Progenitor cell of endocrine pancreas (in vitro differentiated cells): ENCODE results near the gene RBP3. TPM values are rescaled to one million over a fixed set of nuclear protein-coding genes. Genes with fewer than 3 reads are reported as not detected.

Experiments used
- DNase-seq: peaks from one replicate; pipeline ENCODE4 v3.0.0; 2021; ENCODE audit warnings: low spot score; ENCODE audit not compliant: unreplicated experiment
- H3K27ac Mint-ChIP-seq: 2 replicates; pipeline ENCODE4 v1.8.0; 2021; ENCODE audit warnings: mild to moderate bottlenecking, moderate library complexity, mixed read lengths
- H3K27me3 Mint-ChIP-seq: 2 replicates; pipeline ENCODE4 v1.8.0; 2021; ENCODE audit warnings: mixed read lengths
- H3K36me3 Mint-ChIP-seq: 2 replicates; pipeline ENCODE4 v1.8.0; 2022; ENCODE audit warnings: mixed read lengths; ENCODE audit not compliant: insufficient read depth
- H3K4me1 Mint-ChIP-seq: 2 replicates; pipeline ENCODE4 v1.8.0; 2021; ENCODE audit warnings: low read depth, mixed read lengths
- H3K4me3 Mint-ChIP-seq: 2 replicates; pipeline ENCODE4 v1.8.0; 2021; ENCODE audit warnings: low read depth, mild to moderate bottlenecking, moderate library complexity, mixed read lengths
- H3K9me3 Mint-ChIP-seq: 2 replicates; pipeline ENCODE4 v1.8.0; 2021; ENCODE audit warnings: low read depth, mixed read lengths
- CTCF ChIP-seq: fragments of 200-600 bp; sonication (generic); IDR thresholded peaks from one replicate; pipeline ENCODE4 v1.5.0; 2021; ENCODE audit warnings: antibody characterized with exemption, mild to moderate bottlenecking; ENCODE audit not compliant: unreplicated experiment
- total RNA-seq: library from RNA; stranded (reverse); gene quantifications from 2 replicates; pipeline ENCODE4 v1.2.1, GENCODE V29; 2021

The RBP3 gene
- total RNA-seq, 1 donor from 2014 or later, result 0.10 TPM

GRCh38 chr10:47332371-47332770 lies 15.8 kb upstream of the RBP3 start:
- H3K4me1 Mint-ChIP-seq, result no peaks in the 10 kb centered on the region
- H3K36me3 Mint-ChIP-seq, result no peaks in the 10 kb centered on the region
- TF ChIP-seq CTCF, result no peak

GRCh38 chr10:47332946-47333345 lies 15.2 kb upstream of the RBP3 start:
- no peak for DNase-seq
- H3K27me3 Mint-ChIP-seq, result peaks cover 34% of the 10 kb centered on the region
- no peaks in the 10 kb centered on the region for H3K4me1 Mint-ChIP-seq
- no peak for TF ChIP-seq CTCF
- no peak overlapping the region for H3K27ac Mint-ChIP-seq
- no peaks in the 10 kb centered on the region for H3K36me3 Mint-ChIP-seq
- H3K4me3 Mint-ChIP-seq, result no peak overlapping the region
- H3K9me3 Mint-ChIP-seq, result peaks cover 7% of the 10 kb centered on the region

More at GRCh38 chr10:47332371-47332770, 15.8 kb upstream of the RBP3 start:
- no peak for DNase-seq
- Mint-ChIP-seq H3K27ac (no peak overlapping the region), H3K4me3 (no peak overlapping the region), H3K27me3 (peaks cover 34% of the 10 kb centered on the region), H3K9me3 (peaks cover 10% of the 10 kb centered on the region)

GRCh38 chr10:47333532-47333931 lies 14.6 kb upstream of the RBP3 start:
- DNase-seq, result no peak
- Mint-ChIP-seq H3K27ac (no peak overlapping the region), H3K4me1 (no peaks in the 10 kb centered on the region), H3K4me3 (no peak overlapping the region), H3K27me3 (peaks cover 34% of the 10 kb centered on the region), H3K9me3 (peaks cover under 1% of the 10 kb centered on the region), H3K36me3 (no peaks in the 10 kb centered on the region)
- TF ChIP-seq CTCF, result no peak

GRCh38 chr10:47334466-47335295 lies 13.5 kb upstream of the RBP3 start:
- no peak overlapping the region for H3K27ac Mint-ChIP-seq
- H3K36me3 Mint-ChIP-seq, result no peaks in the 10 kb centered on the region
- no peak for TF ChIP-seq CTCF
- no peaks in the 10 kb centered on the region for H3K4me1 Mint-ChIP-seq
- no peaks in the 10 kb centered on the region for H3K9me3 Mint-ChIP-seq
- no peak for DNase-seq
- no peak overlapping the region for H3K4me3 Mint-ChIP-seq
- peaks cover 41% of the 10 kb centered on the region for H3K27me3 Mint-ChIP-seq

GRCh38 chr10:47335906-47336305 lies 12.3 kb upstream of the RBP3 start:
- TF ChIP-seq CTCF, result no peak
- Mint-ChIP-seq H3K27ac (no peak overlapping the region), H3K4me1 (no peaks in the 10 kb centered on the region), H3K36me3 (no peaks in the 10 kb centered on the region), H3K27me3 (peaks cover 45% of the 10 kb centered on the region), H3K9me3 (no peaks in the 10 kb centered on the region), H3K4me3 (no peak overlapping the region)
- no peak for DNase-seq
